GM19468 (cell line): ENCODE results near the gene FAM219B.
"Not testable (repeated sequence)": the region's sequence is repeated elsewhere in the genome, so short reads cannot be mapped to it uniquely, and the experiment has no call there.

Experiments used
- ATAC-seq: cut with Tn5 transposase; IDR thresholded peaks from one replicate; pipeline ENCODE4 v1.9.1; 2021; ENCODE audit warnings: mild to moderate bottlenecking, moderate library complexity, moderate number of reproducible peaks; ENCODE audit not compliant: unreplicated experiment; ENCODE audit errors: extremely low read depth

FAM219B gene, protein sequence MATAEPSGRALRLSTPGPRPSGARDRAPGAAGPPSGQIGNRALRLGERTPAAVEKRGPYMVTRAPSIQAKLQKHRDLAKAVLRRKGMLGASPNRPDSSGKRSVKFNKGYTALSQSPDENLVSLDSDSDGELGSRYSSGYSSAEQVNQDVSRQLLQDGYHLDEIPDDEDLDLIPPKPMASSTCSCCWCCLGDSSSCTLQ

DNA sequence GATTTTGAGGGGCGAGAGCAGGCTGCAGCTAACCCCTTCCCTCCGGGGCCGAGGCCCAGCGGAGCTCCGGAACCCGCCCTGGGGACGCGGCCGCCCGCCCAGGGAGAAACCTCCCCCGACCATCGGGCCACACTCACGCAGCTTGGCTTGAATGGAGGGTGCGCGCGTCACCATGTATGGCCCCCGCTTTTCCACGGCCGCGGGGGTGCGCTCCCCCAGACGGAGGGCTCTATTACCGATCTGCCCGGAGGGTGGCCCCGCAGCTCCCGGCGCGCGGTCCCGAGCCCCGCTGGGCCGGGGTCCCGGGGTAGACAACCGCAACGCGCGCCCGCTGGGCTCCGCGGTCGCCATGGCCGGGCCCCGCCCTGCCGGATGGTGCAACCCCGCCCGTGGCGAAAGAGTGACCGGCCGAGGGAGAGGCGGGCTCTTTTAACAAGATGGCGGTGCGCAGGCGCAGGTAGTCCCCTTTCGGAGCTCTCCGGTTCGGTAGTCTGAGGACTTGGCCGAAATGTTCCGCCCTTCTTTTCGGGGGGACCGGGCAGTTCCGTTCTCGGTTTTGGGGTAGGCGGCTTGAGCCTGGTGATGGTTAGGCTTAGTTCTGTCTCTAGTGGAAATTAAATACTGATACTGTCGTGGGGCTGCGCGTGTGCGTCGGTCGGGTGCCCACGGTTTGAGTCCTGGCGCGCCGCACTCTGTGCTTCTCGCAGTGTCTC lies at the start of gene FAM219B:
FAM219B (minus strand) TSS at position 402 of the 713 bp plus-strand sequence; CDS start at position 351, 51 bp downstream.
- no peak for ATAC-seq

DNA sequence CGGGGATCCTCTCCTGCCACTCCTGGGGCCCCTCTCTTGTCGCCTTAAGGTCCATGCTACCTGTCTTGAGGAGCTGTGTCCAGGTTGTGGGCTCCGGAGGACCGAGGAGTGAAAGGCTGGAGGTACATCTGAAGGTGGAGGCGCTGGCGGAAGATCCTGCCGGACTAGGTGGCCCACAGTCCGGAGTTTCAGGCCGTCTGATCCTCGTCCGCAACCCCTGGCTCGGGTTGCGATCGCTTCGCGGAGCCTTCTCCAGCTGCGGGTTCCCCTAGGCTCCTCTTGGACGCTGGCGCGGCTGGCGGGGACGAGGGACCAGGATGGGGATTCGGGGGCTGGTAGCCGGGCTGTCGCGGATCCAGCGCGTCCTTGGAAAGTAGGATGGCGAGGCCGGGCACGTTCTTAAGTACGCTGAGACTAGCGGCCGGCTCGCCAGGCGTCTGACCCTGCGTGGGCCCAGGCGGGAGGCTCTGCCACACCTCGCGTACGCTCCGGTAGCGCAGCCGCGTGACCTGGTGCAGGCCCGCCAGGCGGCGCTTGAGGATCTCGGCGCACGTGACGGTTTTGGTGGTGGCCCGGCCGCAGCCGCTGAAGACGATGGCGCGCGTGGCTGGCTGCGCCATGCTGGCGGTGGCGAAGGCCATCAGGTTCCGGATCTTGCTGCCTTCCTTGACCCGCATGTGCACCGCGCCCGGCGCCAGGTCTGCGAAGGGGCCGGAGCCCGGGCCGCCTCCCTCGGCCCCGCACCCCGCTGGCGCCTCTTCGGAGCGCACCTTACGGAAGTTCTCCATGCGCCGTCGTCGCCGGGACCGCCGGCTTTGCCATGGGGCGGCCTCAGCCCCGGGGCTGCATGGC lies 49.4 kb upstream of the FAM219B start:
- ATAC-seq = peak; percentile 16

DNA sequence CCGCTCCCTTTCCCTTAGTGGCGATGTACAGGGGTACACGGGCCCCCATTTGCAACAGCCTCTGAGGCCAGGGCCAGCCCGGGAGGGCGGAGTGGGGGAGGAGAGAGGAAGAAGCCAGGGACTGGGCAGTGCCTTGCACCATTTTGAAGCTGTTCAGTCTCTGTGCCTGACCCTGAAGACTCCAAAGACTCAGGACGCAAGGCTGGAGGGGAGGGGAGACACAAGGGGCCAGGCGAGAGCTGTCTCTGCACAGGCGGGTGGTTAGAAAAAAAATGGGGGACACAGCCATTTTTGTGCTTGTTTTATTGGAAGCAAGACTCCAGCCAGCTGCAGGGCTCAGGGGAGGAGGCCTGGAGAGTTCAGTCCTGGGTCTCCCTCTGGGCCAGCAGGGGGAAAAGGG lies 48.4 kb upstream of the FAM219B start:
- no peak for ATAC-seq

DNA sequence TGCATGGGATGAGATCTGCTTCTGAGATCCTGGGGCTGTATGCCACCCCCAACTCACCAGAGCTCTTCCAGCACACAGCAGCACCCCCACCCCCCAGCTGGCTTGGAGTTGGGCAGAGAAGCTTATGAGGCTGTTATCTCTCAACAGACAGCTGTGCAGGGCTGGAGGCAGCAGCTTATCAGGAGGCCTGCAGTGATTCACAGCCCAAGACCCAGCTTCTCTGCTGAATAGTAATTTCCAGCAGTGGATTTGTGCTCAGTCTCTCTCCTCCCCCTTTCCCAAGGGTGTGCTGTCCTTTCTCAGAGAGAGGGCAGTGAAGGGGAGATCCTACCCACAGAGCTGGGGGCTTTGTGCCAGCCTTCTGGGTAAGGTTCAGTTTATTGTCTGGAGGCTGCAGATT lies 47.9 kb upstream of the FAM219B start:
- no peak for ATAC-seq

DNA sequence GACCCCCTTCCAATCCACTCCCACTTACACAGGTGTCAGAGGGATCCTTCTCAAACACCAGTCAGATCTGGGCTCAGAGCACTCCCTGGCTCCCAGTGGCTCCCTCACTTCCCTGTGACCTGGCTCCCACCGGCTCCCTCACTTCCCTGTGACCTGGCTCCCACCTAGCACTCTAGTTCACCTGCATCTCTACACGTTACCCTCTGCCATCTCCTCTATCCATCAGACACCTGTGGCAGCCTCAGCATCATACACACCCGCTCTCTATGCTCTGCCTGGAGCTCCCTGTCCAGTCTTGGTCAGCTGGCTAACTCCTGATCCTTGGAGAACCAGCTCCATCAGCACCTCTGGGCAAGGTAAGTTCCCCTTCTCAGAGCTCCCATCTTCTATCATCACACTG lies 44.4 kb upstream of the FAM219B start:
- no peak for ATAC-seq

DNA sequence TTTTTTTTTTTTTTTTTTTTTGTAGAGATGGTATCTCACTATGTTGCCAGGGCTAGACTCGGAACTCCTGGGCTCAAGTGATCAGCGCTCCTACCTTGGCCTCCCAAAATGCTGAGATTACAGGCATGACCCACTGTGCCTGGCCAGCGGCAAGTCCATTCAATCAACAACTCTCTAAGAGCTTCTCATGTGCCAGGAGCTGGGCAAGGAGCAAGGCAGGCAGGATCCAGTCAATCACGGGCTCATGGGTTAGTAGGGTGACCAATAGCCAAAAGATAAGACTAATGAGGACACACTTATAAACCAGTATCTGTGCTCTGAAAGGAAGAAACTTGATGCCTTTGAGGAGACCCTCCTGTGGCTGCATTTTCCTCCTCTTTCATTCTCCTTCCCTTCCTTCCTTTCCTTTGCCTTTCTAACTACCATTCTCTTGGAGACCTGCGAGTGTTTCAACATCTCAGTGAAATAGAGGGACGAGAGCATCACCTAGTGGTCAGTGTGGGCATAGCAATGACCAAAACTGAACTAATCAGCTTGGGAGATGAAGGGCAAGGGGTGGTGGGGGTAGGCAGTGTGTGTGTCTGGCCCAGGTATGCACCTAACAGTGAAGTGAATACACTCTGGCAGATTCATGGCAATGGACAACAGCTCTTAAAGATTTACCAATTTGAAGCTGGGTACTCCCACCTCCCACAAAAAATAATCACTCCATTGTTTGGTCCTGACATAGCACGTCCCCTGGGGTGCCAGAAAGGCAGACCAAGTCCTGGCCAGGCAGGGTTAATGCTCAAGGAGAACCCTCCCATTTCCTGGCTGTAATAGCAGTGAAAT lies 43.6 kb upstream of the FAM219B start:
- ATAC-seq = no peak

DNA sequence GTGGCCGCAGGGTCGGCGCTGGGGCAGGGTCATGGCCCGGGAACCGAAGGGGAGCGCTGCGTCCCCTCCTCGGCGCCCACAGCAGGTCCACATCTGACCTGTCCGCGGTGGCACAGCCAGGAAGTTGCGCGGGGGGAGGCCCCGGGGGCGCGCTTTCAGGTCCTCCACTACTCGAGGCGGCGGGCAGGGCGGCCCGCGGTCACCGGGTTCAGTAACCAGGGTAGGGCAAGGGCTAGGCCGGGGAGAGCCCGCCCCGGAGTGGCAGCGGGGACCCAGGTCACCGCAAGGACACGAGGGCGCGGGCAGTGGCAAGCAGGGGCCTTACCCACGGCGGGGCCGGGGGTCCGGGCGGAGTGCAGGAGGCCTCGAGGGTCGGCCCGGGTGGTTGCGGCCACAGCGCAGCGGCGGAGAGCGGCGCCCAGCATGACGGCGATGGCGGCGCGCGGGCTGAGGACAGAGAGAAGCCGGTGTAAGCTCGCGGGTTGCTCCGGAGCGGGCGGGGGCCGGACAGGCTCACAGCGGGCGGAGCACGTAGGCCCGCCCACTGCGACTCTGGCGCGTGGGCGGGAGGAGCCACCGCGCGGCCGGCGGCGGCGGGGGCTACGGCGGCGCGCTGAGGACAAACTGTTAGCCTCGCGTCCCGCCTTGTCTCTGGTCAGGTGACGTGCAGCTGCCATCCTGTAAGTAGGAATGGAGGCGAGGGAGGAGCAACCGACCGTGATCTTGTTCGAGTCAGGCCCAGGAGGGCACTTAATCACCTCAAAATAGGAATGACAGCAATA lies 31.1 kb upstream of the FAM219B start, which contains the start of gene COX5A:
COX5A (minus strand) TSS at position 484 of the 782 bp plus-strand sequence; CDS start at position 425, 59 bp downstream.
- peak; percentile 86 for ATAC-seq

DNA sequence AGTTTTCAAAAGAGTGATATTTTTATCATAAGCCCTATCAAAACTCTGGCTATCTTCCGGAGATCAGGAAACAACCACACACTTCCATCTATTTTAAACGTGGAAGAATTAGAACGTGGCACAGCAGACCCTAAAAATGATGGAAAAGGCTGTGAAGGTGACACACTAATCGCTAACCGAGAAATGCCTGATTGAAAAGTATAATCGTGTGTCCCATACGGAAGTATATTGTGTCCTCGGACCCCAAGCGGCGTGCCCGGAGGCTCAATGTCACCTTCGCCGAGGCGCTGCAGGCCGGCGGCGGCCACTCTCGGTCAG lies 30.6 kb upstream of the FAM219B start:
- no peak for ATAC-seq

DNA sequence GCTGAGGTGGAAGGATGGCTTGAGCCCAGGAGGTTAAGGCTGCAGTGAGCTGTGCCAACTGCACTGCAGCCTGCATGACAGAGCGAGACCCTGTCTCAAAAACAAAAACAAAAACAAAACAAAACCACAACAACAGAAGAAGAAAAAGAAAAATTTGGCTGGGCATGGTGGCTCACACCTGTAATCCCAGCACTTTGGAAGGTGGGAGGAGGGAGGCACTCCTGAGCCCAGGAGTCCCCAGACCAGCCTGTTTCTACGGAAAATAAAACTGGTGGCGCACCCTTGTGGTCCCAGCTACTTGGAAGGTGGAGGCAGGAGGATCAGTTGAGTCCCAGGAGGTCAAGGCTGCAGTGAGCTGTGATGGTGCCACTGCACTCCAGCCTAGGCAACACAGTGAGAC lies 28.5 kb upstream of the FAM219B start:
- not testable (repeated sequence) for ATAC-seq

DNA sequence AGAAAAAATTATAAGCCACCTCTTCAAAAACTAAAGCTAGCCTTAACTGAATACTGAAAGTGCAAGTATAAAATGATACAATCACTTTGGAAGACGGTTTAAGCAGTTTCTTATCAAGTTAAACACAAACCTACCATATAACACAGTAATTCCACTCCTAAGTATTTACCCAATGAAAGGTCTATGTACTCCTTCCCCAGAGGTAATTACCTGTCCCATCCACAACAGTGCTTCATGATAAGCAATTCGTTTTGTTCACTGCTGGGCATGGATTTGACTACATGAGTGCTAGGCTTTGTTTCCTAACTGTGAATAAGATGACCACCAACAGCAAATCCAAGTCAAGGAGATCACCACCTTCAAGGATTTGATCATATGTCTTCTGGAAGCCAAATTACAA lies 26.9 kb upstream of the FAM219B start:
- ATAC-seq = no peak

DNA sequence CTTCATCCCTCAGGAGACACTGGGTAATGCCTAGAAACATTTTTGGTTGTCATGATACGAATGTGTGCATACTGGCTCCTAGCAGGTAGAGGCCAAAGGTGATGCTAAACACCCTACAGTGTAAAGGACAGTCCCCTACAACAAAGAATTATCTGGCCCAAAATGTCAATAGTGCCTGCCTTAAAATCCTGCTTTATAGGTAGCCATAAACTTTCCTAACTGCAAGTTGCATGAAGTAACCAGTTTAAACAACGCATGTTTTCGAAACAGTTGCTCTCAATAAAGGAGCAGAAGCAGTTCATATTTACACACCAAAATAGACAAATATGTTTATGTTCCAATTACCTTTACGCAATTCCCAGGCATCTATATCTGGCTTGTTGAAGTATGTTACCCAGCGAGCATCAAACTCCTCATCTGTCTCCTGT lies 22.1 kb upstream of the FAM219B start:
- no peak for ATAC-seq

DNA sequence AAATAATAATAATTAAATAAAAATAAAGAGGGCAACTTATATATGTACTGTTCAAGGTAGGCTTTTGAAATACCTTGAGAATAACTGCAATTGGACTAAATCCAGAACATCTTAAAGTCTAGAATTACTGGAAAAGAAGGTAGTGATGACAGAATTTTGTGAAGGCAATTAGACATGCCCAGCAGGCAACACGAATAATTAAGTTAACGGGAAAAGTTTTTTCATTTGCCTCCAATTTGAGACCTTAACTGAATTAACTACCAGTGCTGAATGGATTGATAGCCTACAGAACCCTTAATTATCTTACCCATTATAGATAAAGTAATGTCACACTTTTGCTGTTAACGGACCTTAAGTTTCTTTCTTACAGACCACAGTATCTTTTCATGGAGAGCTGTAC lies 17.9 kb upstream of the FAM219B start:
- no peak for ATAC-seq

DNA sequence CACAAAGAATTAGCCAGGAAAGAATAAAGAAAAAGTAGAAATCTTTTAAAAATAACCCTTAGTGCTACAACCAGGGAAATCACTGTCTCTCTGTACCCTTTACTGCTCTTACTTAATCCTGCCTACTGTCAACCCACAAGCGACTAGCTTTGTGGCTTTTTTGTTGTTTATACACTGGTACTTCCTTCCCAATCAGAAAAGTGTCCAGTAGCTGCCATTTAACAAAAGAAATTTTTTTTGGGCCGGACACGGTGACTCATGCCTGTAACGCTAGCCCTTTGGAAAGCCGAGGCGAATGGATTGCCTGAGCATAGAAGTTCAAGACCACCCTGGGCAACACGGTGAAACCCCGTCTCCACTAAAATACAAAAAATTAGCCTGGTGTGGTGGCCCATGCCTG lies 13.8 kb upstream of the FAM219B start:
- no peak for ATAC-seq

DNA sequence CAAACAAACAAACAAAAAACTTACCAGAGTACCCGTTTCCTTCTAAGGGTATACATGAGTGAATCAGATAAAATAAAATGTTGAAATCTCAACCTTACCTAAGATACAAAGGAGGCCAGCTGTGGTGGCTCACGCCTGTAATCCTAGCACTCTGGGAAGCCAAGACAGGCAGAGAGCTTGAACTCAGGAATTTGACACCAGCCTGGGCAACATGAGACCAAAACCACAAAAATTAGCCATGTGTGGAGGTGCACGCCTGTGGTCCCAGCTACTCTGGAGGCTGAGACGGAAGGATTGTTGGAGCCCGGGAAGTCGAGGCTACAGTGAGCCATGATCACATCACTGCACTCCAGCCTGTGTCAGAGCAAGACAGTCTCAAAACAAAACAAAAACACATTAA lies 11.0 kb upstream of the FAM219B start:
- ATAC-seq = no peak

DNA sequence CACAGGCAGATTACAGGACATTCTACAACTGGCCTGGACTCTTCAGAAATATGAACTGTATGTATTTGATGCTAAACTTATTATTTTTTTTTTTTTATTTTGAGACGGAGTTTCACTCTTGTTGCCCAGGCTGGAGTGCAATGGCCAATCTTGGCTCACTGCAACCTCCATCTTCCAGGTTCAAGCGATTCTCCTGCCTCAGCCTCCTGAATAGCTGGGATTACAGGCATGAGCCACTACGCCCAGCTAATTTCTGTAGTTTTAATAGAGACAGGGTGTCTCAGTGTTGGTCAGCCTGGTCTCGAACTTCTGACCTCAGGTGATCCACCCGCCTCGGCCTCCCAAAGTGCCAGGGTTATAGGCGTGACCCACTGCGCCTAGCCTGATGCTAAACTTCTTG lies 7.1 kb upstream of the FAM219B start:
- not testable (repeated sequence) for ATAC-seq

DNA sequence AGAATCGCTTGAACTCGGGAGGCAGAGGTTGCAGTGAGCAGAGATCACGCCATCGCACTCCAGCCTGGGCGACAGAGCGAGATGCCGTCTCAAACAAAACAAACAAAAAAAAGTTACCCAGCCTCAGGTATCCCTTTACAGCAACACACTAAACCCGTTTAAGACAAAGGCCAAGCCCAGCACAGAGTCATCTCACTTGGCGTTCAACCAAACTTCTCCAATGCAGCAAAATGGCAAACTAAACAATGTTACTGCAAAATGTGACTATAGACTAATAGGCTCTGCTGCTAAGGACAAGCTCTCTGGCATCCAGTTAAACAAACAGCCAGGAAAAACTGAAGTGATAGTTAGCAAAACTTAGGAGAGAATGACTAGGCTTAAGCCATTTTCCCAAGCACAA lies 6.4 kb upstream of the FAM219B start:
- ATAC-seq = no peak

DNA sequence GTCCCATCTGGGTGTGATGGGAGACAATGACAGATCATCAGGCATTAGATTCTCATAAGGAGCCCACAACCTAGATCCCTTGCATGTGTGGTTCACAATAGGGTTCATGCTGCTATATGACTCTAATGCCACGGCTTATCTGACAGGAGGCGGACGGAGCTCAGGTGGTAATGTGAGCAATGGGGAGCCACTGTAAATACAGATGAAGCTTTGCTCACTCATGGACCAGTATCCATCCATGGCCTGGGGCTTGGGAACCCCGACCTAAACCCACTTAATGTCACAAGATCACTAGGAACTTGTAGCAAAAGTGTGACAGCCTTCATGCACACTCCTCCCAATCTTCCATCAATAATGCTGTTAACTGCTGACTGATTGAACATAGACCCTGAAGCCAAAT lies 2.0 kb upstream of the FAM219B start:
- ATAC-seq = no peak

DNA sequence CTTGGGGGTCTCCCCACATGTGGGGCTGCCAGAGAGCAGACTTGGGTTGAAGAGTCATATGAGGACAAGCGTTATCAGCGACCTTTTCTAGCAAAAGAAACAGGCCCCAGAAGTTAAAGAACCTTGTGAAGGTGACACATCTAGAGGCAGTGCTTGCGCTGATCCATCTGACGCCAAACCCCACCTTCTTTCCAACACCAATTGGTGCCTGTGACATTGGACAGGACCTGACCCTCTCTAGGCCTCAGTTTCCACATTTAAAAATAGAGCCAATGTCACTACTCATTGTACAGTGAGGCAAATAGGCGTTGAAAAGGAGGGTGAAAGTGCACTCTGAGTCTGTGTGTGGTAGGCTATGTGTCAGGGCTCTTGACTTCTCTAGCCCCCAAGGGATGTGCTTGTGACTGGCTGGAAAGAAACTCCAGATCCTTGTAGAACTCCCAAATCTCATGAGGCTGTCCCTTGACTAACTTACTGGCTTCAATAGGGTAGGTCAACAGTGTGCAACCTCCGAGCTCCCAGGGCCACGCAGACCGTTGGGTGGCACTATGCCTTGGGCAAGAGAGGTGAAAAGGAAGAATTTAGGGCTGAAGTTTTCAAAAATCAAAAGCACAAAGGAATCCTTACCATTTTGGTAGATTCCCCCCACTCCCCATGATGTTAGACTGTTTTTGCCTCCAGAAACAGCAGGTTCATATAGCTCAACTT lies 666 bp upstream of the FAM219B start:
- ATAC-seq = no peak

DNA sequence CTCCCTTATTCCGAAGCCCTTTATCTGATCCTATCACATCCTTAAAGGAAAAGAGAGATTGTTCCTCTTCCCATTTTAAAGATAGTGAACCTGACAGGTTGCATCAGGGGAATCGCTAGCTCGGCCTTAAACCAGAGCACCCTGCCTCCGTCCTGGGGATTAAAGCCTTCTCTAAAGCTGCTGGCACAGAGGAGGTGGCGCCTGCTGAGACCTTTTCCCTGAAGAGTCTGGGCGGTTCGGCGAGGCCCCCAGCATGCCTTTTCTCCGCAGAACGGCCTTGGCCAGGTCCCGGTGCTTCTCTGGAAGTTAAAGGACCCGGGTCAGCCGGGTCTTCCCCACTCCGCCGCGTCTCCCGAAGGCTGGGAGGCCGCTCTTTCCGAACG lies 593 bp downstream of the FAM219B start:
- ATAC-seq = no peak
